ENCODE measurements around the gene ELK4.

DNA sequence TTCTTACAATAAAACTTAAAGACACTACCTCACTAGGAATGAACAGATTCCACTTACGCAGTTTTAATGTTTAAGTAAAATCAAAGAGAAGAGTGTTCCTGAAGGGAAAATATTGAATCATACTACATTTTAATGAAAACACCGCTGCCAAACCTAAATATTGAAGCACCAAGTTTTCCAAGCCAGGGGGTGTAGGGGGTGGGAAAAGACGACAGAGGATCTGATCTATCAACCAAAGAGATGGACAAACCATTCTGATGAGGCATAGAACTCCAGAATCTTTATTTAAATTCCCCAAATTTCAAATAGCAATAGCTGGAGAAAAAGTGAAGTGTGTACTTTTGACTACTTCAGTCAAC lies 1.2 kb downstream of the ELK4 start:
- no peak for TF ChIP-seq FOXM1 (IDR thresholded peaks at IDR 0.05; ENCODE audit: borderline replicate concordance)
- no peak for TF ChIP-seq FOXK2 (IDR thresholded peaks at IDR 0.05)
- TF ChIP-seq BHLHE40 (IDR thresholded peaks at IDR 0.05; ENCODE audit: borderline replicate concordance): no peak
- TF ChIP-seq LEF1 (IDR thresholded peaks at IDR 0.05; ENCODE audit: borderline replicate concordance): no peak
- no peak for TF ChIP-seq FOXA1 (IDR thresholded peaks at IDR 0.05)
- TF ChIP-seq SUZ12 (IDR thresholded peaks at IDR 0.05): no peak

All from HEK293T (cell line).